GM23248 (cell line): Measurements from ENCODE around the gene MEG3. TPM values are rescaled to one million over a fixed set of nuclear protein-coding genes. Genes with fewer than 3 reads are reported as not detected.

Source experiments
- DNase-seq: peaks from one replicate; pipeline ENCODE4 v3.0.0-alpha.2; 2015
- H2AFZ ChIP-seq: fragments of 200-600 bp; sonication (generic); 2 replicates; pipeline ENCODE4 v1.6.1; 2016; ENCODE audit warnings: antibody characterized with exemption
- H3F3A ChIP-seq: fragments of 200-600 bp; sonication (generic); 2 replicates; pipeline ENCODE4 v1.6.1; 2016; ENCODE audit warnings: mild to moderate bottlenecking, antibody characterized with exemption, mixed run types; ENCODE audit not compliant: insufficient read depth
- H3K27ac ChIP-seq: fragments of 200-600 bp; sonication (generic); 2 replicates; pipeline ENCODE4 v1.5.1; 2016; ENCODE audit warnings: mild to moderate bottlenecking
- H3K27me3 ChIP-seq: fragments of 200-600 bp; sonication (generic); replicated peaks from 2 replicates; pipeline ENCODE4 v1.6.1; 2016; ENCODE audit warnings: mild to moderate bottlenecking; ENCODE audit not compliant: insufficient read depth
- H3K36me3 ChIP-seq: fragments of 200-600 bp; sonication (generic); 2 replicates; pipeline ENCODE4 v1.6.1; 2016; ENCODE audit warnings: low read depth, mild to moderate bottlenecking
- H3K4me1 ChIP-seq: fragments of 200-600 bp; sonication (generic); 2 replicates; pipeline ENCODE4 v1.6.1; 2016; ENCODE audit warnings: mild to moderate bottlenecking; ENCODE audit not compliant: insufficient read depth
- H3K4me2 ChIP-seq: fragments of 200-600 bp; sonication (generic); one replicate; pipeline ENCODE4 v1.6.1; 2016; ENCODE audit warnings: mild to moderate bottlenecking; ENCODE audit not compliant: unreplicated experiment
- H3K4me3 ChIP-seq: fragments of 200-600 bp; sonication (generic); 2 replicates; pipeline ENCODE4 v1.5.1; 2016; ENCODE audit warnings: mild to moderate bottlenecking
- H3K79me2 ChIP-seq: fragments of 200-600 bp; sonication (generic); 2 replicates; pipeline ENCODE4 v1.6.1; 2016; ENCODE audit warnings: mild to moderate bottlenecking; ENCODE audit not compliant: insufficient read depth
- H3K9ac ChIP-seq: fragments of 200-600 bp; sonication (generic); 2 replicates; pipeline ENCODE4 v1.6.1; 2016; ENCODE audit warnings: mild to moderate bottlenecking
- H3K9me2 ChIP-seq: fragments of 200-600 bp; sonication (generic); 2 replicates; pipeline ENCODE4 v1.6.1; 2016; ENCODE audit warnings: mixed run types, mild to moderate bottlenecking, moderate library complexity; ENCODE audit not compliant: insufficient read depth
- H3K9me3 ChIP-seq: fragments of 200-600 bp; sonication (generic); one replicate; pipeline ENCODE4 v1.6.1; 2017; ENCODE audit warnings: low read depth
- H4K20me1 ChIP-seq: fragments of 200-600 bp; sonication (generic); 2 replicates; pipeline ENCODE4 v1.6.0; 2016; ENCODE audit not compliant: insufficient read depth
- EZH2 ChIP-seq: fragments of 200-600 bp; sonication (generic); IDR thresholded peaks from 2 replicates; pipeline ENCODE4 v1.6.1; 2018; ENCODE audit warnings: antibody characterized with exemption, mild to moderate bottlenecking; ENCODE audit not compliant: insufficient read depth, poor library complexity, severe bottlenecking
- EZH2phosphoT487 ChIP-seq: fragments of 200-600 bp; sonication (generic); IDR thresholded peaks from 2 replicates; pipeline ENCODE4 v1.6.1; 2018; ENCODE audit warnings: antibody characterized with exemption, moderate library complexity, mild to moderate bottlenecking, low read depth; ENCODE audit not compliant: insufficient read depth
- WGBS, 2 experiments: methylation state at CpG; one replicate each; pipeline ENCODE4 v1.1.6; 2015 to 2017; ENCODE audit warnings: low lambda C conversion rate in 2 of 2, low coverage in 1 of 2; ENCODE audit errors: missing lambda C conversion rate in 2 of 2; 5-methylcytosine and 5-hydroxymethylcytosine counted together
- in situ Hi-C: fragments of 300-500 bp; cut with MboI; formaldehyde crosslinking; loops from 2 replicates; pipeline ENCODE4 v1.15.0; 2020
- polyA plus RNA-seq: library from polyadenylated mRNA; unstranded; fragments of >200 nt; fragmentation: Nextera tagmentation; extraction: Ambion mirVana; gene quantifications from 2 replicates; pipeline ENCODE4 v1.2.1, GENCODE V29; 2016
- total RNA-seq: library from RNA; depleted of rRNA; stranded (reverse); fragments of >200 nt; shearing (Covaris generic); gene quantifications from 2 replicates; pipeline ENCODE4 v1.2.3, GENCODE V29; 2014; rRNA removed

MEG3 gene
- total RNA-seq (101 and 145 TPM in 2 replicates), polyA plus RNA-seq (155 and 228 TPM in 2 replicates)

DNA sequence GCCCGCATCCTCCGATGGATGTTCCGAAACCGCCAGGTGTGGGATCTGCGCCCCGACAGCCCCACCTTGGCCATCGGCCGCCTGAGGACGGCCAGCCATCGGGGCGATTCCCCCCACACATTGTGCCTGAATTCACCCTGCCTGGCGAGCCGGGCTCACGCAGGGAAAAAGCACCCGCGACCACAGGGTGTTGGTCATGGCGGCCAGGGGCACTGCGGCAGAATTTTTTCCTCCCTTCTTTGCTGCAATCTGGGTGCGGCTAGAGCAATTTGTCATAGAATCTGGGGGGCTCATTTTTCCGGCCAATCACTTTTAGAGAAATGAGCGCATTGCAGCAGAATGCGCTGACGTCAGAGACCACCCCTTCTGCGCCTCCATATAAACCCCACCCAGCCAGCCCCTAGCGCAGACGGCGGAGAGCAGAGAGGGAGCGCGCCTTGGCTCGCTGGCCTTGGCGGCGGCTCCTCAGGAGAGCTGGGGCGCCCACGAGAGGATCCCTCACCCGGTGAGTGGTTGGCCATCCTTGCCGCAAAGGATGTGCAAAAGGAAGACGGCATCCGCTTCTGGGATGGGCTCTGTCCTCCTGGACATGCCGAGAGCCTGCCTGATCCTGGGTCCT, at the start of gene MEG3:
TSS of gene MEG3 (plus strand) at position 406 of the 619 bp plus-strand sequence.
- peaks cover 46% of the 10 kb centered on the region for H3K79me2 ChIP-seq
- H3K4me2 ChIP-seq: peak within 1 kb of the TSS; percentile 74
- H3K27me3 ChIP-seq: no peaks in the 10 kb centered on the region; the same call in 1 of the 2 replicates
- H3K36me3 ChIP-seq: peaks cover 4% of the 10 kb centered on the region; the same call in 1 of the 2 replicates
- peak within 1 kb of the TSS; percentile 96 for H3K27ac ChIP-seq
- peak within 1 kb of the TSS; percentile 70 for H2AFZ ChIP-seq
- peak within 1 kb of the TSS; percentile 94 for H3K4me3 ChIP-seq
- H3K4me1 ChIP-seq: no peaks in the 10 kb centered on the region
- H3K9ac ChIP-seq: peak within 1 kb of the TSS; percentile 100
- peaks cover 13% of the 10 kb centered on the region; the same call in 1 of the 2 replicates for H4K20me1 ChIP-seq
- 31 to 61% methylated on average over 39 of the region's 39 CpGs for WGBS, 2 experiments
- 0 out of 2 replicates have a peak, but pooled peaks cover 5% of the 10 kb centered on the region for H3F3A ChIP-seq
- in situ Hi-C loops: loop anchor here (25.0 kb wide), 1 partner anchor 414 kb away; no protein-coding TSS in a partner anchor
- no peak for TF ChIP-seq EZH2
- TF ChIP-seq EZH2phosphoT487: no peak
- no peaks in the 10 kb centered on the region for H3K9me3 ChIP-seq
- DNase-seq: peak; percentile 85
- H3K9me2 ChIP-seq: no peaks in the 10 kb centered on the region

DNA sequence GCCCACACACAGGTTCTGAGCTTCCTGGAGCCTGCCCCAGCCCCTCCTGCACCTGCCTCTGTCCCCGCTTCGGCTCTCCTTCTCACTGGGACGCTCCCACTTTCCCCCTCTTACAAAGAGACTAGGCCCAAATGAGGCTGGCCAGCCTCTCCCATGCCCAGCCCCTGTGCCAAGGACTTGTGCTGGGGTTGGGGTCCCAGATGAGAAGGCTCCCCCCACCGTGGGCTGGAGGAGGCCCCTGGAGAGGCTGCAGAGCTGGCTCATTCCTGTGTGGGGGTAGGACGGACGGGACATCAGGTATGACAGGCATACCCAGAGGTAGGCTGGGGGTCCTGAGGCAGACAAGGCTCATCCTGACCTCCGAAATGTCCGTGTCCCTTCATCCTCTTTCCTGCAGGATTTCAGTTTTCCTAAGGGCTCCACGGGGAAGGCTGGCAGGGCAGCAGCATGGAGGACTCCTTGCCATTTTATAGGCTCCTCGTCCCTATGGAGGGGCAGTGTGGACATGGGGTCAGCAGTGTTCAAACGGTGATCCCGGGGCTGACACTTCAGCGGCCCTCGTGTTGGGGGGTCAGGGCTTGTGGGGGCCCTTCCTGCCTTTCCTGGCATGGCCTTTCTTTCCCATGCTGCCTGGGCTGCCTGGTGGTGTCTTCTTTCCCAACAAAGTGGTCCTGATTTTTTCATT, 49.1 kb upstream of the MEG3 start:
- TF ChIP-seq EZH2phosphoT487 (no peak), EZH2 (no peak)
- Histone ChIP-seq H3K79me2 (no peaks in the 10 kb centered on the region), H3K36me3 (no peaks in the 10 kb centered on the region), H3K9ac (no peak overlapping the region), H3K9me3 (no peaks in the 10 kb centered on the region), H3K4me1 (no peaks in the 10 kb centered on the region), H3K27me3 (peaks cover 52% of the 10 kb centered on the region), H3F3A (no peaks in the 10 kb centered on the region), H3K27ac (no peak overlapping the region), H3K4me2 (no peak overlapping the region), H3K4me3 (no peak overlapping the region), H4K20me1 (no peaks in the 10 kb centered on the region), H2AFZ (no peak overlapping the region), H3K9me2 (no peaks in the 10 kb centered on the region)
- in situ Hi-C loops: no loop called here
- WGBS, 2 experiments: 57 to 64% methylated on average over 14 of the region's 14 CpGs
- no peak for DNase-seq

DNA sequence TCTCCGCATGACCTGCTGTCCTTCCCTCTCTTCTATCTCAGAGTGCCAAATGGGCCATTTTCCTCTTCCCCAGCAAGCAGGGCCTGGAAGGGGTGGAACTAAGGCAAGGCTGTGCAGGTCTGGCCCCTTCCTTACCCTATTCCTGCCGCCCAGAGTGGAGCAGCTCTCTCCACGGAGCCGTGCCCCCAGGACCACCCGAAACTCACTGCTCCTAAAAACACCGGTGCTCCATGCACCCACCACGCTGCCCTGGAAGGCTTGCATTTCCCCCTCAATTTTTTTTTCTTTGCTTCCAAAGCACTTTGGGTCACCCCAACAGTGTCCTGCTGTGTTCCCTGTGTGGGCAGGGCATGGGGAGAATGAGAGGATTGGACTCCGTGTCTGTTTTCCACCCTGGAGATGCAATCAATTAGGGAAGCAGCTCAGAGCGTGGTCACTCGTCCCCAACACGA, 48.5 kb upstream of the MEG3 start:
- H4K20me1 ChIP-seq: no peaks in the 10 kb centered on the region
- no peak overlapping the region for H2AFZ ChIP-seq
- TF ChIP-seq EZH2phosphoT487 (no peak), EZH2 (no peak)
- no peak overlapping the region for H3K4me2 ChIP-seq
- in situ Hi-C loops: no loop called here
- H3K27me3 ChIP-seq: peaks cover 58% of the 10 kb centered on the region
- no peaks in the 10 kb centered on the region for H3K36me3 ChIP-seq
- DNase-seq: no peak
- no peaks in the 10 kb centered on the region for H3K4me1 ChIP-seq
- H3K9me2 ChIP-seq: no peaks in the 10 kb centered on the region
- H3K79me2 ChIP-seq: no peaks in the 10 kb centered on the region
- no peak overlapping the region for H3K4me3 ChIP-seq
- WGBS, 2 experiments: 38 to 42% methylated on average over 11 of the region's 11 CpGs
- H3K9me3 ChIP-seq: no peaks in the 10 kb centered on the region
- H3F3A ChIP-seq: no peaks in the 10 kb centered on the region
- no peak overlapping the region for H3K27ac ChIP-seq
- no peak overlapping the region for H3K9ac ChIP-seq

DNA sequence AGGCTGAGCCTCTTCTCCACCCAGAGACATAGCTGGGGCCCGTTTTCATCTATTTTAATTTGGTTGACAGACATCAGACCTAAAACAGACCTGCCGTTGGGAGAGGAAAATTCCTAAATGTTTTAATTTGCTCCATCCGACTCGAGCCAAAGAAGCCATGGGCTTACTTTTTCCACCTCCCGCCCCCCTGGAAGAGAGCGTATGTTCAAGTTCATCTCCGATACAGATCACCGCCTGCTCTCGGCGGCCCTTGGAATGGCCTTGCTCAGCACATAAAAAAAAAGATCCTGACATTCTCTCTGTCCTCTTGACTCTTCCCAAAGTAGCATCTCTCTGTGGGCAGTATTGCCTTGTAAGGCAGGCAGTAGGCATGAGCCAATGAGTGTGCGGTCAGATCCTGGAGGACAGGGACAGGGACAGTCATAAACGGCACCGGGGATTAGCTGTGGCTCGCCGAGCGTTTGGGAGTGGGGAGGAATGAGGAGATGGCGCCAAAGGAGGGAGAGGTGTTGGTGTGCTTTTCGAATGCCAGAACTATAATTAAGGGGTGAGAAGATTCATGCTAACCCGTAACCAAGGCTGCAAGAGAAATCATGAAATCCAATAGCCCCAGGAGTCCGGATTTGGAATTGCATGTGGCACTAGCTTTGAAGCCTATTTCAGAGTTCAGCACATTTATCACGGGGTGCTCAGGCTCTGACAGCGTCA, 47.9 kb upstream of the MEG3 start:
- no peak overlapping the region for H3K9ac ChIP-seq
- H4K20me1 ChIP-seq: no peaks in the 10 kb centered on the region
- no peaks in the 10 kb centered on the region for H3F3A ChIP-seq
- TF ChIP-seq EZH2phosphoT487: no peak
- no peak for TF ChIP-seq EZH2
- no peaks in the 10 kb centered on the region for H3K4me1 ChIP-seq
- H2AFZ ChIP-seq: no peak overlapping the region
- in situ Hi-C loops: no loop called here
- H3K4me2 ChIP-seq: no peak overlapping the region
- H3K27me3 ChIP-seq: peaks cover 59% of the 10 kb centered on the region
- no peaks in the 10 kb centered on the region for H3K9me3 ChIP-seq
- WGBS, 2 experiments: 57 to 60% methylated on average over 22 of the region's 22 CpGs
- H3K36me3 ChIP-seq: no peaks in the 10 kb centered on the region
- no peak for DNase-seq
- no peak overlapping the region for H3K27ac ChIP-seq
- H3K4me3 ChIP-seq: no peak overlapping the region
- no peaks in the 10 kb centered on the region for H3K9me2 ChIP-seq
- H3K79me2 ChIP-seq: no peaks in the 10 kb centered on the region
